Endothelial cell of umbilical vein (primary cell): ENCODE results near the gene PFDN6.

Experiments used
- EZH2 ChIP-seq: IDR thresholded peaks from 2 replicates; pipeline ENCODE4 v1.6.1; 2012; ENCODE audit warnings: borderline replicate concordance, low read depth, mild to moderate bottlenecking, moderate library complexity, low read length, inconsistent platforms; ENCODE audit not compliant: severe bottlenecking
- FOS ChIP-seq: IDR thresholded peaks from 2 replicates; pipeline ENCODE4 v1.6.1; 2011; ENCODE audit warnings: mild to moderate bottlenecking, low read length, moderate library complexity, borderline replicate concordance; ENCODE audit not compliant: insufficient read depth
- GATA2 ChIP-seq: IDR thresholded peaks from 2 replicates; pipeline ENCODE4 v1.7.0; 2011; ENCODE audit warnings: low read depth, mild to moderate bottlenecking, moderate library complexity, mixed read lengths, low read length; ENCODE audit not compliant: insufficient read length, insufficient read depth
- JUN ChIP-seq: IDR thresholded peaks from 2 replicates; pipeline ENCODE4 v1.6.1; 2011; ENCODE audit warnings: borderline replicate concordance, low read depth; ENCODE audit not compliant: insufficient read length, insufficient read depth
- POLR2A ChIP-seq: IDR thresholded peaks from 2 replicates; pipeline ENCODE4 v1.6.1; 2012; ENCODE audit warnings: low read depth, mild to moderate bottlenecking, control low read depth, low read length
- POLR2AphosphoS5 ChIP-seq: IDR thresholded peaks from 2 replicates; pipeline ENCODE4 v1.6.1; 2012; ENCODE audit warnings: low read depth, mild to moderate bottlenecking, control low read depth, low read length, moderate library complexity; ENCODE audit not compliant: insufficient read depth
- TF ChIP-seq, protein P1 (sequence below), 2 donors: IDR thresholded peaks; 1 replicate in 1 of 2; 2 replicates in 1 of 2; pipeline ENCODE4 v1.5.1; 2011; ENCODE audit warnings: low read length in 2 of 2, mild to moderate bottlenecking in 2 of 2, moderate library complexity in 2 of 2, control low read depth in 1 of 2, inconsistent platforms in 1 of 2, low read depth in 1 of 2; ENCODE audit not compliant: insufficient read depth in 1 of 2; ENCODE audit errors: extremely low read depth in 1 of 2
- TF ChIP-seq, protein P2 (sequence below): IDR thresholded peaks from 2 replicates; pipeline ENCODE4 v1.6.1; 2011; ENCODE audit not compliant: insufficient read depth, insufficient read length

DNA sequence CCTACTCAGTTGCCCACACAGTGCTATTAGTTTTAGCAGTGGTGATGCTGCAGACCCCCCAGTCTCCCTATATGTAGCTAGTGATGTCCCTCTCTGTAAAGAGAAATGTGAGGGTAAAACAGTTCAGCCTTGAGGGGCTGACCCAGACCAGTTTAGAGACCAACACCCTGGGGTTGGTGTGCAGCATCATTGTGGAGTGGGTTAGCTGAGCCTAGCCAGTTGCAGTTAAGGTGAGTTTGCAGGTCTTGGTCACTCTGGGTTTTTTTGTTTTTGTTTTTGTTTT is 12.9 kb upstream of the PFDN6 start:
- TF ChIP-seq POLR2AphosphoS5 (no peak), GATA2 (no peak), EZH2 (no peak), JUN (no peak), POLR2A (no peak), FOS (no peak)
- TF ChIP-seq, protein P1, sequence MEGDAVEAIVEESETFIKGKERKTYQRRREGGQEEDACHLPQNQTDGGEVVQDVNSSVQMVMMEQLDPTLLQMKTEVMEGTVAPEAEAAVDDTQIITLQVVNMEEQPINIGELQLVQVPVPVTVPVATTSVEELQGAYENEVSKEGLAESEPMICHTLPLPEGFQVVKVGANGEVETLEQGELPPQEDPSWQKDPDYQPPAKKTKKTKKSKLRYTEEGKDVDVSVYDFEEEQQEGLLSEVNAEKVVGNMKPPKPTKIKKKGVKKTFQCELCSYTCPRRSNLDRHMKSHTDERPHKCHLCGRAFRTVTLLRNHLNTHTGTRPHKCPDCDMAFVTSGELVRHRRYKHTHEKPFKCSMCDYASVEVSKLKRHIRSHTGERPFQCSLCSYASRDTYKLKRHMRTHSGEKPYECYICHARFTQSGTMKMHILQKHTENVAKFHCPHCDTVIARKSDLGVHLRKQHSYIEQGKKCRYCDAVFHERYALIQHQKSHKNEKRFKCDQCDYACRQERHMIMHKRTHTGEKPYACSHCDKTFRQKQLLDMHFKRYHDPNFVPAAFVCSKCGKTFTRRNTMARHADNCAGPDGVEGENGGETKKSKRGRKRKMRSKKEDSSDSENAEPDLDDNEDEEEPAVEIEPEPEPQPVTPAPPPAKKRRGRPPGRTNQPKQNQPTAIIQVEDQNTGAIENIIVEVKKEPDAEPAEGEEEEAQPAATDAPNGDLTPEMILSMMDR (IDR thresholded peaks at IDR 0.05; ENCODE audit: extremely low read depth in 1 of 2, insufficient read depth in 1 of 2, low read depth in 1 of 2, low read length in 2 of 2): no peak
- TF ChIP-seq, protein P2, sequence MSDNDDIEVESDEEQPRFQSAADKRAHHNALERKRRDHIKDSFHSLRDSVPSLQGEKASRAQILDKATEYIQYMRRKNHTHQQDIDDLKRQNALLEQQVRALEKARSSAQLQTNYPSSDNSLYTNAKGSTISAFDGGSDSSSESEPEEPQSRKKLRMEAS: no peak
